Peyer's patch (tissue), 4 donors: ENCODE measurements around the gene CLP1.

ENCODE experiments used
- CTCF ChIP-seq, 6 experiments: fragments of 450-650 bp in 4 of 6; fragments of 200-600 bp in 2 of 6; sonication (generic) in 1 of 6; IDR thresholded peaks; one replicate each; pipeline ENCODE4 v1.5.1; 2017 to 2019; ENCODE audit warnings: antibody characterized with exemption in 6 of 6, mild to moderate bottlenecking in 3 of 6, moderate library complexity in 1 of 6
- POLR2A ChIP-seq, 2 donors: fragments of 450-650 bp; IDR thresholded peaks; one replicate each; pipeline ENCODE4 v1.5.1; 2017; ENCODE audit warnings: antibody characterized with exemption in 2 of 2, mild to moderate bottlenecking in 2 of 2, moderate library complexity in 2 of 2

- TF ChIP-seq CTCF (IDR thresholded peaks at IDR 0.05): no peak
- TF ChIP-seq POLR2A (IDR thresholded peaks at IDR 0.05): no peak
Observed at GRCh38 chr11:57663975-57664374, 6.4 kb downstream of the CLP1 start.
